HEK293 (cell line): ENCODE measurements around the gene RHBDF1.

Source experiments
- YY1 ChIP-seq: fragments of 450-650 bp; formaldehyde crosslinking; IDR thresholded peaks from 2 replicates; pipeline ENCODE4 v1.5.1; 2018; ENCODE audit warnings: missing biosample characterization, missing genetic modification characterization
- ZBTB17 ChIP-seq: fragments of 450-650 bp; formaldehyde crosslinking; IDR thresholded peaks from 2 replicates; pipeline ENCODE4 v1.5.1; 2016; ENCODE audit warnings: missing biosample characterization, missing genetic modification characterization
- ZBTB7A ChIP-seq: fragments of 450-650 bp; formaldehyde crosslinking; IDR thresholded peaks from 2 replicates; pipeline ENCODE4 v1.5.1; 2016; ENCODE audit warnings: low read depth, missing biosample characterization, missing genetic modification characterization
- ZEB2 ChIP-seq: fragments of 450-650 bp; formaldehyde crosslinking; IDR thresholded peaks from 2 replicates; pipeline ENCODE4 v1.5.1; 2016; ENCODE audit warnings: missing biosample characterization, missing genetic modification characterization
- ZNF138 ChIP-seq: fragments of 450-650 bp; formaldehyde crosslinking; IDR thresholded peaks from 2 replicates; pipeline ENCODE4 v1.5.1; 2016; ENCODE audit warnings: missing biosample characterization, missing genetic modification characterization, borderline replicate concordance
- ZNF274 ChIP-seq, 2 experiments: fragments of 200-500 bp in 1 of 2; fragments of 450-650 bp in 1 of 2; sonication (Bioruptor generic) in 1 of 2; formaldehyde crosslinking in 1 of 2; IDR thresholded peaks; 2 replicates each; pipeline versions ENCODE4 v1.5.1 to v1.6.1; 2014 to 2016; ENCODE audit warnings: borderline replicate concordance in 1 of 2, inconsistent platforms in 1 of 2, low read length in 1 of 2, missing biosample characterization in 1 of 2, missing genetic modification characterization in 1 of 2
- ZNF513 ChIP-seq: fragments of 450-650 bp; IDR thresholded peaks from 2 replicates; pipeline ENCODE4 v1.5.1; 2018; ENCODE audit warnings: missing biosample characterization, missing genetic modification characterization
- ZNF629 ChIP-seq: fragments of 450-650 bp; formaldehyde crosslinking; IDR thresholded peaks from 2 replicates; pipeline ENCODE4 v1.5.1; 2017; ENCODE audit warnings: missing biosample characterization, missing genetic modification characterization
- ZNF654 ChIP-seq: fragments of 450-650 bp; formaldehyde crosslinking; IDR thresholded peaks from 2 replicates; pipeline ENCODE4 v1.5.1; 2016; ENCODE audit warnings: low read depth, missing biosample characterization, missing genetic modification characterization
- ZSCAN5A ChIP-seq: fragments of 450-650 bp; formaldehyde crosslinking; IDR thresholded peaks from 2 replicates; pipeline ENCODE4 v1.5.1; 2016; ENCODE audit warnings: missing biosample characterization, missing genetic modification characterization
- TF ChIP-seq, protein P1 (sequence below): fragments of 450-650 bp; formaldehyde crosslinking; IDR thresholded peaks from 2 replicates; pipeline ENCODE4 v1.5.1; 2016; ENCODE audit warnings: missing biosample characterization, missing genetic modification characterization
- TF ChIP-seq, protein P2 (sequence below): fragments of 450-650 bp; formaldehyde crosslinking; IDR thresholded peaks from 2 replicates; pipeline ENCODE4 v1.5.1; 2016; ENCODE audit warnings: missing biosample characterization, missing genetic modification characterization
- TF ChIP-seq, protein P3 (sequence below): fragments of 450-650 bp; formaldehyde crosslinking; IDR thresholded peaks from 2 replicates; pipeline ENCODE4 v1.5.1; 2016; ENCODE audit warnings: missing biosample characterization, missing genetic modification characterization

- TF ChIP-seq, protein P1, sequence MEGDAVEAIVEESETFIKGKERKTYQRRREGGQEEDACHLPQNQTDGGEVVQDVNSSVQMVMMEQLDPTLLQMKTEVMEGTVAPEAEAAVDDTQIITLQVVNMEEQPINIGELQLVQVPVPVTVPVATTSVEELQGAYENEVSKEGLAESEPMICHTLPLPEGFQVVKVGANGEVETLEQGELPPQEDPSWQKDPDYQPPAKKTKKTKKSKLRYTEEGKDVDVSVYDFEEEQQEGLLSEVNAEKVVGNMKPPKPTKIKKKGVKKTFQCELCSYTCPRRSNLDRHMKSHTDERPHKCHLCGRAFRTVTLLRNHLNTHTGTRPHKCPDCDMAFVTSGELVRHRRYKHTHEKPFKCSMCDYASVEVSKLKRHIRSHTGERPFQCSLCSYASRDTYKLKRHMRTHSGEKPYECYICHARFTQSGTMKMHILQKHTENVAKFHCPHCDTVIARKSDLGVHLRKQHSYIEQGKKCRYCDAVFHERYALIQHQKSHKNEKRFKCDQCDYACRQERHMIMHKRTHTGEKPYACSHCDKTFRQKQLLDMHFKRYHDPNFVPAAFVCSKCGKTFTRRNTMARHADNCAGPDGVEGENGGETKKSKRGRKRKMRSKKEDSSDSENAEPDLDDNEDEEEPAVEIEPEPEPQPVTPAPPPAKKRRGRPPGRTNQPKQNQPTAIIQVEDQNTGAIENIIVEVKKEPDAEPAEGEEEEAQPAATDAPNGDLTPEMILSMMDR, result no peak
- no peak for TF ChIP-seq YY1 (tag by site-specific recombination)
- TF ChIP-seq ZNF654 (tag by site-specific recombination), result no peak
- TF ChIP-seq ZBTB7A (tag by site-specific recombination), result no peak
- TF ChIP-seq, protein P2, sequence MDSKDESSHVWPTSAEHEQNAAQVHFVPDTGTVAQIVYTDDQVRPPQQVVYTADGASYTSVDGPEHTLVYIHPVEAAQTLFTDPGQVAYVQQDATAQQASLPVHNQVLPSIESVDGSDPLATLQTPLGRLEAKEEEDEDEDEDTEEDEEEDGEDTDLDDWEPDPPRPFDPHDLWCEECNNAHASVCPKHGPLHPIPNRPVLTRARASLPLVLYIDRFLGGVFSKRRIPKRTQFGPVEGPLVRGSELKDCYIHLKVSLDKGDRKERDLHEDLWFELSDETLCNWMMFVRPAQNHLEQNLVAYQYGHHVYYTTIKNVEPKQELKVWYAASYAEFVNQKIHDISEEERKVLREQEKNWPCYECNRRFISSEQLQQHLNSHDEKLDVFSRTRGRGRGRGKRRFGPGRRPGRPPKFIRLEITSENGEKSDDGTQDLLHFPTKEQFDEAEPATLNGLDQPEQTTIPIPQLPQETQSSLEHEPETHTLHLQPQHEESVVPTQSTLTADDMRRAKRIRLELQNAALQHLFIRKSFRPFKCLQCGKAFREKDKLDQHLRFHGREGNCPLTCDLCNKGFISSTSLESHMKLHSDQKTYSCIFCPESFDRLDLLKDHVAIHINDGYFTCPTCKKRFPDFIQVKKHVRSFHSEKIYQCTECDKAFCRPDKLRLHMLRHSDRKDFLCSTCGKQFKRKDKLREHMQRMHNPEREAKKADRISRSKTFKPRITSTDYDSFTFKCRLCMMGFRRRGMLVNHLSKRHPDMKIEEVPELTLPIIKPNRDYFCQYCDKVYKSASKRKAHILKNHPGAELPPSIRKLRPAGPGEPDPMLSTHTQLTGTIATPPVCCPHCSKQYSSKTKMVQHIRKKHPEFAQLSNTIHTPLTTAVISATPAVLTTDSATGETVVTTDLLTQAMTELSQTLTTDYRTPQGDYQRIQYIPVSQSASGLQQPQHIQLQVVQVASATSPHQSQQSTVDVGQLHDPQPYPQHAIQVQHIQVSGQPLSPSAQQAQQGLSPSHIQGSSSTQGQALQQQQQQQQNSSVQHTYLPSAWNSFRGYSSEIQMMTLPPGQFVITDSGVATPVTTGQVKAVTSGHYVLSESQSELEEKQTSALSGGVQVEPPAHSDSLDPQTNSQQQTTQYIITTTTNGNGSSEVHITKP, result no peak
- TF ChIP-seq ZNF138 (tag by site-specific recombination), result no peak
- TF ChIP-seq ZSCAN5A (tag by site-specific recombination), result no peak
- no peak for TF ChIP-seq ZNF513 (tag by site-specific recombination)
- no peak for TF ChIP-seq ZBTB17 (tag by site-specific recombination)
- TF ChIP-seq ZNF274 (IDR thresholded peaks at IDR 0.05; ENCODE audit: low read length), result no peak
- TF ChIP-seq ZNF274 (tag by site-specific recombination; IDR thresholded peaks at IDR 0.05; ENCODE audit: borderline replicate concordance), result no peak
- no peak for TF ChIP-seq ZEB2 (tag by site-specific recombination)
- TF ChIP-seq ZNF629 (tag by site-specific recombination), result no peak
- TF ChIP-seq, protein P3, sequence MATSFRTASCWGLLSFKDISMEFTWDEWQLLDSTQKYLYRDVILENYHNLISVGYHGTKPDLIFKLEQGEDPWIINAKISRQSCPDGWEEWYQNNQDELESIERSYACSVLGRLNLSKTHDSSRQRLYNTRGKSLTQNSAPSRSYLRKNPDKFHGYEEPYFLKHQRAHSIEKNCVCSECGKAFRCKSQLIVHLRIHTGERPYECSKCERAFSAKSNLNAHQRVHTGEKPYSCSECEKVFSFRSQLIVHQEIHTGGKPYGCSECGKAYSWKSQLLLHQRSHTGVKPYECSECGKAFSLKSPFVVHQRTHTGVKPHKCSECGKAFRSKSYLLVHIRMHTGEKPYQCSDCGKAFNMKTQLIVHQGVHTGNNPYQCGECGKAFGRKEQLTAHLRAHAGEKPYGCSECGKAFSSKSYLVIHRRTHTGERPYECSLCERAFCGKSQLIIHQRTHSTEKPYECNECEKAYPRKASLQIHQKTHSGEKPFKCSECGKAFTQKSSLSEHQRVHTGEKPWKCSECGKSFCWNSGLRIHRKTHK (tag by site-specific recombination), result no peak
Observed at GRCh38 chr16:9903-10665, 62.3 kb downstream of the RHBDF1 start.
